HepG2 (cell line): ENCODE data around the gene NDOR1. TPM values are rescaled to one million over a fixed set of nuclear protein-coding genes. Genes with fewer than 3 reads are reported as not detected.

Experiments used
- CSRNP1 ChIP-seq: sonication (generic); formaldehyde crosslinking; IDR thresholded peaks from 2 replicates; pipeline ENCODE4 v1.8.1; 2023; ENCODE audit warnings: mild to moderate bottlenecking, missing genetic modification reagents
- EP300 ChIP-seq, 3 experiments: sonication (generic) in 1 of 3; formaldehyde crosslinking in 1 of 3; IDR thresholded peaks; 2 replicates each; pipeline versions ENCODE4 v1.5.1 to v1.6.1; 2011 to 2020; ENCODE audit warnings: low read depth in 2 of 3, low read length in 2 of 3, borderline replicate concordance in 1 of 3, improper control_type of control experiment in 1 of 3, mild to moderate bottlenecking in 1 of 3, missing genetic modification reagents in 1 of 3, moderate library complexity in 1 of 3
- JUND ChIP-seq: sonication (generic); formaldehyde crosslinking; IDR thresholded peaks from 2 replicates; pipeline ENCODE4 v1.8.0; 2022; ENCODE audit warnings: mild to moderate bottlenecking, missing genetic modification reagents
- KAT2B ChIP-seq: fragments of 150-350 bp; IDR thresholded peaks from 2 replicates; pipeline ENCODE4 v1.6.1; 2014; ENCODE audit warnings: low read depth, low read length, borderline replicate concordance
- MEIS1 ChIP-seq: sonication (generic); formaldehyde crosslinking; IDR thresholded peaks from 2 replicates; pipeline ENCODE4 v1.9.0; 2021; ENCODE audit warnings: mild to moderate bottlenecking, missing genetic modification reagents, moderate library complexity, borderline replicate concordance
- NFRKB ChIP-seq: fragments of 450-650 bp; IDR thresholded peaks from 2 replicates; pipeline ENCODE4 v1.6.1; 2017
- RELA ChIP-seq: sonication (generic); formaldehyde crosslinking; IDR thresholded peaks from 2 replicates; pipeline ENCODE4 v1.4.0; 2020; ENCODE audit warnings: missing genetic modification reagents
- REST ChIP-seq, 2 experiments: IDR thresholded peaks; 2 replicates each; pipeline ENCODE4 v1.6.1; 2011 to 2012; ENCODE audit warnings: low read length in 2 of 2, borderline replicate concordance in 1 of 2, low read depth in 1 of 2, mild to moderate bottlenecking in 1 of 2, moderate library complexity in 1 of 2
- RNF219 ChIP-seq: sonication (generic); formaldehyde crosslinking; IDR thresholded peaks from 2 replicates; pipeline ENCODE4 v1.5.0; 2020; ENCODE audit warnings: mild to moderate bottlenecking, missing genetic modification reagents
- SMAD3 ChIP-seq: sonication (generic); formaldehyde crosslinking; IDR thresholded peaks from 2 replicates; pipeline ENCODE4 v1.4.0; 2020; ENCODE audit warnings: missing genetic modification reagents
- TAF15 ChIP-seq: fragments of 200-400 bp; formaldehyde crosslinking; IDR thresholded peaks from one replicate; pipeline ENCODE4 v1.6.1; 2018; ENCODE audit warnings: mild to moderate bottlenecking, low read depth, low read length; ENCODE audit not compliant: poor library complexity, severe bottlenecking
- TP53 ChIP-seq: sonication (generic); formaldehyde crosslinking; conservative IDR thresholded peaks from 2 replicates; pipeline ENCODE4 v1.4.0; 2020; ENCODE audit warnings: missing genetic modification reagents
- TRAFD1 ChIP-seq: sonication (generic); formaldehyde crosslinking; IDR thresholded peaks from 2 replicates; pipeline ENCODE4 v1.5.1; 2020; ENCODE audit warnings: missing genetic modification reagents, mild to moderate bottlenecking, borderline replicate concordance
- ZFP37 ChIP-seq: sonication (generic); formaldehyde crosslinking; IDR thresholded peaks from 2 replicates; pipeline ENCODE4 v1.4.0; 2020; ENCODE audit warnings: missing genetic modification reagents, borderline replicate concordance
- ZNF775 ChIP-seq: sonication (generic); formaldehyde crosslinking; IDR thresholded peaks from 2 replicates; pipeline ENCODE4 v1.4.0; 2020; ENCODE audit warnings: missing genetic modification reagents, mild to moderate bottlenecking, moderate library complexity, borderline replicate concordance
- ZNF816 ChIP-seq: sonication (generic); formaldehyde crosslinking; IDR thresholded peaks from 2 replicates; pipeline ENCODE4 v1.8.0; 2022; ENCODE audit warnings: missing genetic modification reagents, mild to moderate bottlenecking, borderline replicate concordance
- ZNF891 ChIP-seq: sonication (generic); formaldehyde crosslinking; IDR thresholded peaks from 2 replicates; pipeline ENCODE4 v1.5.0; 2020; ENCODE audit warnings: mild to moderate bottlenecking, missing genetic modification reagents
- polyA plus RNA-seq, 8 experiments: library from polyadenylated mRNA; depleted of rRNA in 3 of 8; stranded (reverse) in 7 of 8; unstranded in 1 of 8; fragments of >200 nt; fragmentation: Illumina TruSeq in 4 of 8; extraction: Trizol in 4 of 8; gene quantifications; 2 replicates each; pipeline versions ENCODE4 v1.2.1 to v1.2.3, GENCODE V29; 2011 to 2016; ENCODE audit warnings: low read depth in 4 of 8, missing spikeins in 1 of 8, mixed read lengths in 1 of 8; ENCODE audit not compliant: insufficient read depth in 1 of 8
- total RNA-seq, 5 experiments: library from RNA; depleted of rRNA; stranded (reverse); fragments of >200 nt; fragmentation: Illumina TruSeq; extraction: Trizol; gene quantifications; 2 replicates each; pipeline ENCODE4 v1.2.3, GENCODE V29; 2016; ENCODE audit warnings: low read depth in 1 of 5
- TF ChIP-seq, protein P1 (sequence below): sonication (generic); formaldehyde crosslinking; conservative IDR thresholded peaks from 2 replicates; pipeline ENCODE4 v1.4.0; 2020; ENCODE audit warnings: missing genetic modification reagents

Gene NDOR1
- total and polyA plus RNA-seq, 2 of the 13 experiments (the other 11 are each of a cell fraction or from before 2014, with no cell fraction given): 3.6 to 8.7 TPM

DNA sequence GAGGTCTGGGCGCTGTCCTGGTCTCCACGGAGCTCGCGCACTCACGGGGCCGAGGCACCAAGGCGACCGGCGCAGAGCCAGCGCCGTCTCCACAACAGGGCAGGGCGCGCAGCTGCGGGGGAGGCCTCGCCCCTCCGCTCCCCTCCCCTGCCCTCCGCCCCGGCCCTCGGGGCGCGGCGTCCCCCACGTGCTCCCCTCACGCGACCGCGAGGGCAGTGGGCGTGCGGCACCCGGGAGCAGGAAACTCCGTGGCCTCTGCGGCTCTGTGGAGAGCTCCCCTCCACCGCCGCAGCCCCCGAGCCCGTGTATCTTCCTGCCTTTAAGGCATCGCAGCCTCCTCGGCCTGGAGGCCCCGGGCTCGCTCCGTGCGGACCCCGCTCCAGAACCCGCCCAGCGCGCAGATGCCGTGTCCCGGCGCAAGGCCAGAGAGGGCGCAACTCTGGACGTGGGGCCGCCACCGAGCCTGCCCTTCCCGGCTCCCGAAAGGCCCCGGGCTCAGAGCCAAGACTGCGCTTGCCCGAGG lies 34.9 kb downstream of the NDOR1 start (continued):
- TF ChIP-seq TAF15: no peak
- TF ChIP-seq CSRNP1: no peak; the same call in 1 of the 2 replicates
- TF ChIP-seq ZFP37 (CRISPR knock-in tag): no peak
- TF ChIP-seq NFRKB: no peak
- TF ChIP-seq KAT2B: no peak
- no peak for TF ChIP-seq TP53 (CRISPR knock-in tag)
- TF ChIP-seq MEIS1 (CRISPR knock-in tag): no peak; the same call in 1 of the 2 replicates
- TF ChIP-seq TRAFD1 (CRISPR knock-in tag): no peak
- TF ChIP-seq RELA: no peak
- TF ChIP-seq ZNF775 (CRISPR knock-in tag): no peak
- no peak for TF ChIP-seq EP300 (IDR thresholded peaks at IDR 0.05; ENCODE audit: low read depth in 2 of 2, low read length in 2 of 2)
- no peak; the same call in 1 of the 2 replicates for TF ChIP-seq EP300 (CRISPR knock-in tag; IDR thresholded peaks at IDR 0.05; ENCODE audit: borderline replicate concordance)
- no peak for TF ChIP-seq REST (IDR thresholded peaks at IDR 0.05; ENCODE audit: borderline replicate concordance in 1 of 2, low read depth in 1 of 2, low read length in 2 of 2)
- TF ChIP-seq ZNF816 (CRISPR knock-in tag): no peak
- TF ChIP-seq RNF219 (CRISPR knock-in tag): no peak; the same call in 1 of the 2 replicates
- TF ChIP-seq, protein P1, sequence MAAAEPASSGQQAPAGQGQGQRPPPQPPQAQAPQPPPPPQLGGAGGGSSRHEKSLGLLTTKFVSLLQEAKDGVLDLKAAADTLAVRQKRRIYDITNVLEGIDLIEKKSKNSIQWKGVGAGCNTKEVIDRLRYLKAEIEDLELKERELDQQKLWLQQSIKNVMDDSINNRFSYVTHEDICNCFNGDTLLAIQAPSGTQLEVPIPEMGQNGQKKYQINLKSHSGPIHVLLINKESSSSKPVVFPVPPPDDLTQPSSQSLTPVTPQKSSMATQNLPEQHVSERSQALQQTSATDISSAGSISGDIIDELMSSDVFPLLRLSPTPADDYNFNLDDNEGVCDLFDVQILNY (CRISPR knock-in tag): 0 out of 2 replicates have a peak, but pooled peaks have one; percentile 14
- TF ChIP-seq ZNF891: no peak; the same call in 1 of the 2 replicates
- no peak for TF ChIP-seq SMAD3 (CRISPR knock-in tag)
- TF ChIP-seq JUND (CRISPR knock-in tag): 0 out of 2 replicates have a peak, but pooled peaks have one; percentile 49
